Measurements from ENCODE around the gene CCR5AS.
"Not testable (repeated sequence)": the region's sequence is repeated elsewhere in the genome, so short reads cannot be mapped to it uniquely, and the experiment has no call there.

Gene CCR5AS

GRCh38 chr3:46429250-46429649 lies 22.4 kb upstream of the CCR5AS start:
- no peaks in the 10 kb centered on the region for H3K36me3 ChIP-seq (ENCODE audit: insufficient read depth)
- no peaks in the 10 kb centered on the region for H3K27me3 ChIP-seq (ENCODE audit: insufficient read depth, low read depth)
- no peaks in the 10 kb centered on the region for H3K4me1 ChIP-seq (ENCODE audit: low read depth, poor library complexity, severe bottlenecking)
- H2AFZ ChIP-seq (ENCODE audit: low read depth), result no peak overlapping the region
- H3K27ac ChIP-seq, result no peak overlapping the region
- H3K4me2 ChIP-seq, result no peak overlapping the region
- H3K79me2 ChIP-seq (ENCODE audit: insufficient read depth, low read depth), result no peaks in the 10 kb centered on the region
- H3K4me3 ChIP-seq (IDR thresholded peaks at IDR 0.05; ENCODE audit: insufficient read depth, low read depth, low read length), result no peak overlapping the region
- no peak for TF ChIP-seq CTCF (conservative IDR thresholded peaks at IDR 0.05; ENCODE audit: low read depth, low read length)
- H4K20me1 ChIP-seq (ENCODE audit: insufficient read depth), result no peaks in the 10 kb centered on the region
- H3K9ac ChIP-seq, result no peak overlapping the region

- H3K79me2 ChIP-seq (ENCODE audit: insufficient read depth, low read depth), result no peaks in the 10 kb centered on the region
- H3K36me3 ChIP-seq (ENCODE audit: insufficient read depth), result no peaks in the 10 kb centered on the region
- H3K27ac ChIP-seq, result no peak overlapping the region
- no peak overlapping the region for H3K4me3 ChIP-seq (IDR thresholded peaks at IDR 0.05; ENCODE audit: insufficient read depth, low read depth, low read length)
- no peak overlapping the region for H3K9ac ChIP-seq
- no peak overlapping the region for H3K4me2 ChIP-seq
- no peaks in the 10 kb centered on the region for H3K27me3 ChIP-seq (ENCODE audit: insufficient read depth, low read depth)
- no peak for TF ChIP-seq CTCF (conservative IDR thresholded peaks at IDR 0.05; ENCODE audit: low read depth, low read length)
- H2AFZ ChIP-seq (ENCODE audit: low read depth), result no peak overlapping the region
- H4K20me1 ChIP-seq (ENCODE audit: insufficient read depth), result no peaks in the 10 kb centered on the region
- no peaks in the 10 kb centered on the region for H3K4me1 ChIP-seq (ENCODE audit: low read depth, poor library complexity, severe bottlenecking)
Observed at GRCh38 chr3:46427916-46428833, 21.3 kb upstream of the CCR5AS start.

- H3K79me2 ChIP-seq (ENCODE audit: insufficient read depth, low read depth); H4K20me1 ChIP-seq (ENCODE audit: insufficient read depth); H3K27ac ChIP-seq; H3K27me3 ChIP-seq (ENCODE audit: insufficient read depth, low read depth); H3K4me2 ChIP-seq; H3K4me3 ChIP-seq (IDR thresholded peaks at IDR 0.05; ENCODE audit: insufficient read depth, low read depth, low read length); H3K4me1 ChIP-seq (ENCODE audit: low read depth, poor library complexity, severe bottlenecking); H3K9ac ChIP-seq; H3K36me3 ChIP-seq (ENCODE audit: insufficient read depth); H2AFZ ChIP-seq (ENCODE audit: low read depth): not testable (repeated sequence)
Observed at GRCh38 chr3:46427404-46427803, 20.5 kb upstream of the CCR5AS start.

- H2AFZ ChIP-seq (ENCODE audit: low read depth); H3K27me3 ChIP-seq (ENCODE audit: insufficient read depth, low read depth); H3K27ac ChIP-seq; H3K36me3 ChIP-seq (ENCODE audit: insufficient read depth); H3K4me1 ChIP-seq (ENCODE audit: low read depth, poor library complexity, severe bottlenecking); H3K4me2 ChIP-seq; H3K79me2 ChIP-seq (ENCODE audit: insufficient read depth, low read depth); H3K9ac ChIP-seq; H3K4me3 ChIP-seq (IDR thresholded peaks at IDR 0.05; ENCODE audit: insufficient read depth, low read depth, low read length); H4K20me1 ChIP-seq (ENCODE audit: insufficient read depth): not testable (repeated sequence)
Observed at GRCh38 chr3:46426476-46426875, 19.6 kb upstream of the CCR5AS start.

- H3K4me3 ChIP-seq (IDR thresholded peaks at IDR 0.05; ENCODE audit: insufficient read depth, low read depth, low read length), result no peak overlapping the region
- H2AFZ ChIP-seq (ENCODE audit: low read depth), result no peak overlapping the region
- H3K27me3 ChIP-seq (ENCODE audit: insufficient read depth, low read depth), result no peaks in the 10 kb centered on the region
- no peaks in the 10 kb centered on the region for H4K20me1 ChIP-seq (ENCODE audit: insufficient read depth)
- H3K36me3 ChIP-seq (ENCODE audit: insufficient read depth), result no peaks in the 10 kb centered on the region
- H3K27ac ChIP-seq, result no peak overlapping the region
- no peak overlapping the region for H3K4me2 ChIP-seq
- no peak overlapping the region for H3K9ac ChIP-seq
- TF ChIP-seq CTCF (conservative IDR thresholded peaks at IDR 0.05; ENCODE audit: low read depth, low read length), result no peak
- no peaks in the 10 kb centered on the region for H3K4me1 ChIP-seq (ENCODE audit: low read depth, poor library complexity, severe bottlenecking)
- H3K79me2 ChIP-seq (ENCODE audit: insufficient read depth, low read depth), result no peaks in the 10 kb centered on the region
Observed at GRCh38 chr3:46423588-46423987, 16.7 kb upstream of the CCR5AS start.
